CD4-positive, alpha-beta memory T cell (primary cell): Measurements from ENCODE around the gene SERPINF2. TPM values are rescaled to one million over a fixed set of nuclear protein-coding genes. Genes with fewer than 3 reads are reported as not detected.

Experiments
- CTCF ChIA-PET: fragments of 350-600 bp; sonication (Branson Sonifier 250); formaldehyde crosslinking; loops from one replicate; lab custom pipeline; 2021; ENCODE audit warnings: inconsistent platforms; ENCODE audit not compliant: partially characterized antibody; lab: Charles Lee
- POLR2A ChIA-PET: fragments of 350-600 bp; sonication (Branson Sonifier 250); formaldehyde crosslinking; loops from one replicate; lab custom pipeline; 2021; ENCODE audit not compliant: partially characterized antibody; lab: Charles Lee
- DNase-seq, 5 donors: peaks; one replicate each; pipeline versions ENCODE4 v3.0.0 to v3.0.0-alpha.2; 2020 to 2022; ENCODE audit warnings: mixed read lengths in 1 of 5
- H3K27ac ChIP-seq: one replicate; pipeline ENCODE4 v1.7.0; 2013; ENCODE audit warnings: low read depth, low read length
- H3K27me3 ChIP-seq: 2 replicates; pipeline ENCODE4 v1.7.0; 2013; ENCODE audit warnings: mild to moderate bottlenecking, low read length, moderate library complexity; ENCODE audit not compliant: insufficient read depth
- H3K36me3 ChIP-seq: 2 replicates; pipeline ENCODE4 v1.7.0; 2013; ENCODE audit warnings: mild to moderate bottlenecking, low read length, moderate library complexity; ENCODE audit not compliant: insufficient read depth
- H3K4me1 ChIP-seq: 2 replicates; pipeline ENCODE4 v1.7.0; 2013; ENCODE audit warnings: mild to moderate bottlenecking, low read length, moderate library complexity; ENCODE audit not compliant: insufficient read depth
- H3K4me3 ChIP-seq, 2 donors: one replicate each; pipeline ENCODE4 v1.7.0; 2013; ENCODE audit warnings: low read length in 2 of 2, mild to moderate bottlenecking in 1 of 2
- H3K9me3 ChIP-seq, 2 donors: one replicate each; pipeline ENCODE4 v1.7.0; 2013; ENCODE audit warnings: low read length in 2 of 2, control low read depth in 1 of 2; ENCODE audit not compliant: control insufficient read depth in 1 of 2
- H3K27ac Mint-ChIP-seq, 7 donors: one replicate each; pipeline ENCODE4 v1.8.0; 2020 to 2021; ENCODE audit warnings: mixed read lengths in 7 of 7, mild to moderate bottlenecking in 6 of 7, inconsistent platforms in 3 of 7, moderate library complexity in 3 of 7
- H3K27me3 Mint-ChIP-seq, 2 donors: one replicate each; pipeline ENCODE4 v1.8.0; 2020 to 2021; ENCODE audit warnings: mixed read lengths in 2 of 2
- H3K36me3 Mint-ChIP-seq, 2 donors: one replicate each; pipeline ENCODE4 v1.8.0; 2020 to 2021; ENCODE audit warnings: mixed read lengths in 2 of 2, inconsistent platforms in 1 of 2, mild to moderate bottlenecking in 1 of 2
- H3K4me1 Mint-ChIP-seq, 4 donors: one replicate each; pipeline ENCODE4 v1.8.0; 2020 to 2021; ENCODE audit warnings: mixed read lengths in 4 of 4, mild to moderate bottlenecking in 1 of 4
- H3K4me3 Mint-ChIP-seq, 8 donors: one replicate each; pipeline ENCODE4 v1.8.0; 2020 to 2021; ENCODE audit warnings: mixed read lengths in 8 of 8, mild to moderate bottlenecking in 7 of 8, moderate library complexity in 6 of 8, inconsistent platforms in 3 of 8
- H3K9me3 Mint-ChIP-seq, 8 donors: one replicate each; pipeline ENCODE4 v1.8.0; 2020 to 2021; ENCODE audit warnings: mixed read lengths in 8 of 8, mild to moderate bottlenecking in 5 of 8, inconsistent platforms in 3 of 8, moderate library complexity in 1 of 8
- intact Hi-C: fragments of 100-400 bp; cut with micrococcal nuclease; formaldehyde crosslinking; loops from one replicate; pipeline ENCODE4 v1.15.1; 2023
- polyA plus RNA-seq, 2 donors: library from polyadenylated mRNA; unstranded; fragments of 300-500 nt; fragmentation: Illumina TruSeq; gene quantifications; one replicate each; pipeline ENCODE4 v1.2.3, GENCODE V29; 2021
- total RNA-seq, 2 experiments: library from RNA; stranded (reverse); gene quantifications; one replicate each; pipeline ENCODE4 v1.2.3, GENCODE V29; 2021

The SERPINF2 gene
- total and polyA plus RNA-seq, 4 experiments from 2014 or later: 0.14 to 1.3 (median 0.19) TPM; not detected in 1

DNA sequence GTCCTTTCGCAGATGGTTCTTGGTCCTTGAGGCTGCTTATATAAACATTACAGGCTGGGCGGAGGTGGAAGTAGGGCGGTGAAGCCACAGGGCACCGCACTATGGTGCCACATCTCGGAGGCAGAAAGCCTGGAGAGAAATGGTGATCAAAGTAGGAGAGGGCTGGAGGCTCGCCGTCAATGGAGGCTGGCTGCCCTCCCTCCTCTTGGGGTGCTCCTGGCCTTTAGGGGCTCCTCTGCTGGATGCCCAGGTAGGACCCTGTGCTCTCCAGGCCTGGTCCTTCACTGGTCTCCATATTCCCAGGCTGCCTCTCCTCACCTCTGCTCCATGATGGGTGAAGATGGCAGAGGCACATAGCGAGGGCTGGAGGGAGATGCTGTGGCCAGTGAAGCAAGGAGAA is 30.4 kb upstream of the SERPINF2 start:
- POLR2A ChIA-PET: interaction anchor here (5.8 kb wide), 1 partner anchor 28 kb away, joined by 79 read pairs; the partner anchor contains the start of gene PRPF8
- H3K36me3 ChIP-seq: no peaks in the 10 kb centered on the region
- intact Hi-C loops: loop anchor here (5.0 kb wide), 1 partner anchor 45 kb away; no protein-coding TSS in a partner anchor

GRCh38 chr17:1713160-1713877 is 29.4 kb upstream of the SERPINF2 start:
- POLR2A ChIA-PET: interaction anchor here (0.8 to 5.8 kb wide), 2 partner anchors 29 to 40 kb away, joined by 3 to 79 read pairs; partner anchors contain the start of gene PRPF8
- H3K27ac Mint-ChIP-seq: peak overlapping the region in 3 of 7 donors; percentile 27 to 76 (median 41)
- H3K9me3 ChIP-seq: no peaks in the 10 kb centered on the region
- peaks cover 37% of the 10 kb centered on the region for H3K4me1 ChIP-seq
- peaks cover 18 to 56% (median 37%) of the 10 kb centered on the region in 4 donors for H3K4me1 Mint-ChIP-seq
- no peaks in the 10 kb centered on the region for H3K27me3 ChIP-seq
- DNase-seq: no peak
- H3K4me3 Mint-ChIP-seq: peak overlapping the region in 5 of 8 donors; percentile 15 to 44 (median 31)
- H3K9me3 Mint-ChIP-seq: peaks cover 0 to 3% (median 0%) of the 10 kb centered on the region in 8 donors
- no peaks in the 10 kb centered on the region for H3K36me3 ChIP-seq
- CTCF ChIA-PET: interaction anchor here (1.7 to 2.2 kb wide), 2 partner anchors 44 to 71 kb away, joined by 6 to 7 read pairs; no protein-coding TSS in a partner anchor
- H3K4me3 ChIP-seq: no peak overlapping the region
- no peaks in the 10 kb centered on the region for H3K27me3 Mint-ChIP-seq
- H3K27ac ChIP-seq: no peak overlapping the region
- intact Hi-C loops: loop anchor here (5.0 kb wide), 1 partner anchor 46 kb away; no protein-coding TSS in a partner anchor
- H3K36me3 Mint-ChIP-seq: peaks cover 7 to 8% of the 10 kb centered on the region in 2 donors

More for the DNA sequence above, 30.4 kb upstream of the SERPINF2 start:
- Histone ChIP-seq H3K4me1 (peaks cover 40% of the 10 kb centered on the region), H3K9me3 (no peaks in the 10 kb centered on the region), H3K4me3 (no peak overlapping the region), H3K27me3 (no peaks in the 10 kb centered on the region), H3K27ac (no peak overlapping the region)
- Mint-ChIP-seq H3K9me3 (peaks cover 0 to 3% (median 0%) of the 10 kb centered on the region in 8 donors), H3K4me1 (peaks cover 14 to 57% (median 34%) of the 10 kb centered on the region in 4 donors), H3K36me3 (peaks cover 7 to 8% of the 10 kb centered on the region in 2 donors), H3K4me3 (peak overlapping the region in 3 of 8 donors; percentile 13 to 65 (median 55)), H3K27me3 (peaks cover 0 to 2% of the 10 kb centered on the region in 2 donors), H3K27ac (peak overlapping the region in 6 of 7 donors; percentile 6 to 74 (median 34))
- no peak for DNase-seq
- CTCF ChIA-PET: interaction anchor here (1.0 to 1.7 kb wide), 2 partner anchors 72 to 153 kb away, joined by 3 to 7 read pairs; no protein-coding TSS in a partner anchor

DNA sequence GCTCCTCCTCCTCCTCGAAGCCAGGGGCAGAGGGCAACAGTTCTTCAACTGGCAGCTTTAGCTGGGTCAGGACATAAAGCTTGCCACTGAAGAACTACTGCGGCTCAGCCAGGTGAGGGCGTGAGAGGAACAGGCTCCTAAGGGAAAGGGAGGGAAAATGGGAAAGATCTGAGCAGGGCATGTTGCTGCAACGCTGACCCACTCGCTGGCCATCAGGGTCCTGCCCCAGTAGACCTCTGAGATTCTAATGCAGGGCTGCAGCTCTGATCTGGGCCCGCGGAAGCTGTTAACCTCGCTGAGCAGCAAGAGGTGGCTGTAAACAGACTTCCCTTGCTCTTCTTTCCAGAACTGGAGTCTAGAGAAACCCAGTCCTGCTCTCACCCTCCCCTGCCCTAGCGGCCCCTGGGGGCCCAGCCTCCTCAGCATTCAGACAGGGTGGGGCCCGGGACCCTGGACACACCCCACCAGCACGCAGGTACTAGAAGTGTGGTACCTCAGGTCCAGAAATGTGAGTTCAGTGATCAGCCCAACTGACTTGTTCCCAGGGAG is 28.7 kb upstream of the SERPINF2 start:
- DNase-seq: no peak
- ChIA-PET CTCF (interaction anchor here (1.3 to 2.2 kb wide), 3 partner anchors 45 to 70 kb away, joined by 4 to 7 read pairs (median 6); no protein-coding TSS in a partner anchor), POLR2A (interaction anchor here (0.8 to 5.8 kb wide), 3 partner anchors 11 to 40 kb away, joined by 3 to 79 read pairs (median 24); partner anchors contain the start of genes PRPF8 and WDR81)
- Histone ChIP-seq H3K36me3 (no peaks in the 10 kb centered on the region), H3K4me1 (peaks cover 37% of the 10 kb centered on the region), H3K27me3 (no peaks in the 10 kb centered on the region), H3K9me3 (no peaks in the 10 kb centered on the region), H3K27ac (no peak overlapping the region), H3K4me3 (no peak overlapping the region)
- no peaks in the 10 kb centered on the region for H3K27me3 Mint-ChIP-seq
- intact Hi-C loops: loop anchor here (5.0 kb wide), 1 partner anchor 47 kb away; no protein-coding TSS in a partner anchor
- H3K27ac Mint-ChIP-seq: peak overlapping the region in 5 of 7 donors; percentile 25 to 86 (median 65)
- peaks cover 18 to 57% (median 37%) of the 10 kb centered on the region in 4 donors for H3K4me1 Mint-ChIP-seq
- H3K36me3 Mint-ChIP-seq: peaks cover 7 to 8% of the 10 kb centered on the region in 2 donors
- H3K4me3 Mint-ChIP-seq: peak overlapping the region; percentile 44 to 72 (median 65)
- peaks cover 0 to 3% (median 0%) of the 10 kb centered on the region in 8 donors for H3K9me3 Mint-ChIP-seq

GRCh38 chr17:1714427-1714979 is 28.2 kb upstream of the SERPINF2 start:
- Mint-ChIP-seq H3K4me3 (peak overlapping the region in 7 of 8 donors; percentile 48 to 72 (median 66)), H3K9me3 (peaks cover 0 to 3% (median 0%) of the 10 kb centered on the region in 8 donors), H3K27ac (peak overlapping the region in 6 of 7 donors; percentile 15 to 86 (median 68)), H3K27me3 (no peaks in the 10 kb centered on the region), H3K4me1 (peaks cover 16 to 57% (median 37%) of the 10 kb centered on the region in 4 donors), H3K36me3 (peaks cover 7 to 8% of the 10 kb centered on the region in 2 donors)
- CTCF ChIA-PET: interaction anchor here (0.8 to 2.2 kb wide), 3 partner anchors 31 to 70 kb away, joined by 3 to 6 read pairs (median 4); no protein-coding TSS in a partner anchor
- Histone ChIP-seq H3K27me3 (no peaks in the 10 kb centered on the region), H3K36me3 (no peaks in the 10 kb centered on the region), H3K4me1 (peaks cover 34% of the 10 kb centered on the region), H3K4me3 (peak overlapping the region in 1 of 2 donors; percentile 39), H3K9me3 (no peaks in the 10 kb centered on the region), H3K27ac (peak overlapping the region; percentile 66)
- intact Hi-C loops: loop anchor here (5.0 kb wide), 1 partner anchor 47 kb away; no protein-coding TSS in a partner anchor
- POLR2A ChIA-PET: interaction anchor here (0.8 to 5.8 kb wide), 3 partner anchors 10 to 41 kb away, joined by 3 to 79 read pairs (median 24); partner anchors contain the start of genes PRPF8 and WDR81
- no peak for DNase-seq

- intact Hi-C loops: loop anchor here (5.0 kb wide), 1 partner anchor 48 kb away; no protein-coding TSS in a partner anchor
- Mint-ChIP-seq H3K27me3 (no peaks in the 10 kb centered on the region), H3K4me1 (peaks cover 16 to 57% (median 37%) of the 10 kb centered on the region in 4 donors), H3K9me3 (peaks cover 0 to 3% (median 0%) of the 10 kb centered on the region in 8 donors), H3K4me3 (peak overlapping the region; percentile 47 to 91 (median 56)), H3K36me3 (peaks cover 7 to 8% of the 10 kb centered on the region in 2 donors), H3K27ac (peak overlapping the region in 6 of 7 donors; percentile 18 to 70 (median 60))
- DNase-seq: peak in 4 of 5 donors; percentile 32 to 72 (median 38)
- Histone ChIP-seq H3K9me3 (no peaks in the 10 kb centered on the region), H3K27ac (peak overlapping the region; percentile 66), H3K27me3 (no peaks in the 10 kb centered on the region), H3K4me3 (peak overlapping the region in 1 of 2 donors; percentile 39), H3K4me1 (peaks cover 34% of the 10 kb centered on the region), H3K36me3 (no peaks in the 10 kb centered on the region)
- POLR2A ChIA-PET: interaction anchor here (1.3 to 5.8 kb wide), 18 partner anchors 8 to 621 kb away, joined by 4 to 79 read pairs (median 12); partner anchors contain the start of genes INPP5K, OVCA2, PRPF8 and RILP
- CTCF ChIA-PET: interaction anchor here (0.8 to 7.4 kb wide), 4 partner anchors 32 to 70 kb away, joined by 3 to 161 read pairs (median 4); no protein-coding TSS in a partner anchor
These were observed 27.5 kb upstream of the SERPINF2 start for GRCh38 chr17:1714980-1715802.
